NCI-H82 treated with DMSO at 0.1 percent for 48 hours (cell line): ENCODE measurements around the gene FILIP1.

Experiments used
- DNase-seq: peaks from one replicate; lab custom pipeline; 2025; ENCODE audit not compliant: unreplicated experiment; lab: John Stamatoyannopoulos, UW

FILIP1 gene

DNA sequence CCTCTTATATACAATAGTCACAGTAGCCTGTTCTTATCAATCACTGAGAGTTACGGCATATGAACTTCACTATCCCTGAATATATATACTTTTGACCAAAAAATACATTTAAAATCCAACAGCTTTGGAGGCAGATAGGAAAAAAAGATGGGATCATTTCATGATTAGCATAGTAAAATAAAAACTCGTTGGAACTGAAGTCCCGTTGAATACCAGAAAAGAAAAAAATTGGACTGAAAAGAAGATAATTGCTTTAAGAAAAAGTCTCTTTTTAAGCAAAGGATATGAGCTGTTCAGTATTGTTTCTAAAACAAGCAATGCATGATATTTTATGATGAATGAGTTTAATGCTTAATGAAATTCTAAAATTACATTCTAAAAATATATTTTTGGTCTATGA lies 4.4 kb upstream of the FILIP1 start:
- DNase-seq, result no peak

- DNase-seq, result no peak
These were observed 1.4 kb upstream of the FILIP1 start for GRCh38 chr6:75495011-75495410.

DNA sequence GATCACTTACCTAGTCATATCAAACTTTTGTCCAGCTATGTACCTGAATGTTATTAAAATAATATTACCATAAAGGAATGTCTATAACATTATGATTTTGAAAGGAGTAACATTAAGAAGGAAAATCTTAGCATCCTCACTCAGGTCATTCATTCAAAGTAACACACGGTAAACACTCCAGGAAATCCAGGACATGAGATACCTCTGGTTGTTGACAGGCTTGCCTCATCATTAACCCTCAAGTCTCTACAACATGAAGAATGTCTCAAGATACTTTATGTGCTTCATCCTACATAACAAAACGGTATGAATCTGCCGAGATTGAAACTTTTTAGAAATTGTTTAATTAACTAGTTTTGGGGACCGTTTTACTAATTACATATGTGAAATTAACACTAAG lies 690 bp upstream of the FILIP1 start:
- no peak for DNase-seq

DNA sequence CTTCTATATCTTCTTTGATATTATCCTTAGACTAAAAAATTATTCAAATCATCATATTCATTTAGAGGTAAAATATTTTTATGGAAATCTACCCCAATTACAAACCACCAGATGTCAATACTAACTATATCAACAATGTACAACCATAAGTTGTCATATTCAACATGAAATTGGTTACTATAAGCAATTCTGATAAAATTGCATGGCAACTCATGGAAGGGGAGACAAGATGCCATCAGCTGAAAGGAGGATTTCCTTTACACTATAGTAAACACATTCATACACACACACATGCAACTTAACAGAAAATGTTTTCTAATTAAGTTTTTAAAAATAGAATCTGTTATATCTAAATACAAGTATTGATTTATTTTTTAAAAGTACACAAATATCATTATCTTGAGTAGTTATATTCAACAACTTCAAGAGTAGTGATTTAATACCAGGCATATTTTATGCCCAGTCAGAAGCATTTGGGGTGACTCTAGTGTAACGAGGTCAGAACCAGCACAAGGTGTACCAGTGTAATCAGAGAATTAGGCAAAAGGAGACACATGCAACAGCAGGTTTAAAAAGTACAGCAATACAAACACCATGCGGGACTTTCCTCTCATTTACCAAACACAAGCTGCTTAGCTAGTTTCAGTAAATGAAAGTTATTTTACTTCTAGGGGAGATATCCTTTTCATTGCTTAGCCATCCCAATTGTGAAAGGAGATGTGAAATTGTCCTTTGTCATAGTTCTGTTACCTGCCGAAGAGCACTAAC lies 1.0 kb downstream of the FILIP1 start:
- DNase-seq, result no peak

DNA sequence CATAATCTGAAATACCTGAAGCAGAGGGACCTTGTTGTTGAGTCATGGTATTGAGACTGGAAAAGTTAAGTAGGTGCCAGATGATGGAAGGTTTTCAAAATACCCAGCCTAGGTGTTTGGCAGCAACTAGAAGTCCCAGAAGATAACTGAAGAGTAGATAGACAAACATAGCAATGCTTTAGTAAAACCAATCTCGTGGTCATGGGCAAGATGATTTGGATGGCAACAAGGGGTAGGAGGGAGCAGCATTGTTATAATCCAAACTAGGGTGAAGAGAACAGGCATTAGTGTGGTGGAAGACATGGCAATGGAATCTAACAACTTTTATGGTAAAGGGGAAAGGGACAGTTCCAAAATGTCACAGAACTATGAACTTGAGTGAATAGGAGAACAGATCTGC lies 2.3 kb downstream of the FILIP1 start:
- DNase-seq, result no peak

- no peak for DNase-seq
These were observed 2.9 kb downstream of the FILIP1 start for GRCh38 chr6:75490706-75491105.

DNA sequence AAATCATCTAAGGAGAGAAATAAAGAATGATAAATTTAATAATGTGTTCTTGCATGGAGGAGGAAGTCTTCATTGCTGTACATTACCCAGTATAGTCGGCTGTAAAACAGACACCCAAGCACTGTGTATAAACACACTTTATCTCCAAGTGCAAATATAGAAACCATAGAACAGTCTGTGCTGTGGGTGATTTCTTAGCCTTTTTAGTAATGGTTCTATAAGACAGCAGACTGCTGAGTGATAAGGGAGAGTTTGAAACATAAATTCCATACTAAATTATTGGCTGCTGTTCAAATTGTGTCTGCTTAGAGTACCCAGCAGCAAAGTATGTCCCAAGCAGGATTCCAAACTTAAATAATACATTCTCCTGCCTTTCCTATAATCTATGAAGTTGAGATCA lies 4.6 kb downstream of the FILIP1 start:
- no peak for DNase-seq

DNA sequence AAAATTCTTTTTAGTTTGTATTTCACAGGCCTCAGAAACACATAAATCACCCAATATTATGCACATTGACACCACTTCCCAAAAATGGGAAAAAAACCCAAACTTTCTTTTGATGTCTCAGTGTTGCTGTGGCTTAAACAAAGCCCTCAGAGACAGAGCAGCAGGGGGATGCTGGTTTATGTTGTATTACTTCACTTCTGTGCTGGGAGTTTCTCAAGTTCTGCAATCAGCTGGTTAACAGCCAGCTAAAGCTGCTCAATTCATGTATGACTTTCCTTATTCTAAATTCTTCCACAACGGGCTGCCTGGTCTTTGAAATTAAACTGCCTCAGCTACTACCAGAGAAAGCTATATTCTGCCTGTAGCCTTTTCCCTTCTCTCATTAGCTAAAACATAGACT lies 5.6 kb downstream of the FILIP1 start:
- no peak for DNase-seq

DNA sequence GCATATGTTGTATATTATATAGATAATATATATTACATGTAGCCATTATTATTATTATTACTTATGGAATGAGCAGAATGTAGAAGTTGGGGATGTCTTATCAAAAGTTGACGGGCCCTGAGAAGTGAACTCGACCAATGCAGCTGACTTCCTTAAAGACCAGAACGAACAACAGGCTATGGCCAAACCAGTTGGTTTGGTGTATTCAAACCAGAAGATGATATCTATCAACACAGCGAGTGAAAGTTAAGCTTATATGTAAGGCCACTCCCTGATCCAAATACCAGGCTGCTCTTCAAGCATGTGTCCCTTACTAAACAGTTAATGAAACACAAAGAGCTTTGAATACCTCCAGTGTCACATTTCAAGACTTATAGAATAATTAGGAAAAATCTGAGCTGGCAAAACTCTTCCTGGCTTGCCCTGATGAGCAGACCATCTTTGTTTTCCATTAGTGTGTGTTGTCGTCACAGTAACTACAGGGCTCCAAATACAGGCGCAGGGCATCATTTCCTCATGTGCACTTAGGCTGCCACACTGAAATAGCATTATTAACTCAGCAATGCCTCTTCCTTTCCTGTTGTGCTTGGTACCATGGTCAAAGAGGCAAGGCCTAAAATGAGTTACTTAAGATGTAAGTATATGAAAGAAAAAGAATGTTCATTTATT lies 6.6 kb downstream of the FILIP1 start:
- no peak for DNase-seq

- DNase-seq, result no peak
These were observed 9.1 kb downstream of the FILIP1 start for GRCh38 chr6:75484535-75484934.

GRCh38 chr6:75483136-75483952 lies 10.3 kb downstream of the FILIP1 start:
- no peak for DNase-seq

DNA sequence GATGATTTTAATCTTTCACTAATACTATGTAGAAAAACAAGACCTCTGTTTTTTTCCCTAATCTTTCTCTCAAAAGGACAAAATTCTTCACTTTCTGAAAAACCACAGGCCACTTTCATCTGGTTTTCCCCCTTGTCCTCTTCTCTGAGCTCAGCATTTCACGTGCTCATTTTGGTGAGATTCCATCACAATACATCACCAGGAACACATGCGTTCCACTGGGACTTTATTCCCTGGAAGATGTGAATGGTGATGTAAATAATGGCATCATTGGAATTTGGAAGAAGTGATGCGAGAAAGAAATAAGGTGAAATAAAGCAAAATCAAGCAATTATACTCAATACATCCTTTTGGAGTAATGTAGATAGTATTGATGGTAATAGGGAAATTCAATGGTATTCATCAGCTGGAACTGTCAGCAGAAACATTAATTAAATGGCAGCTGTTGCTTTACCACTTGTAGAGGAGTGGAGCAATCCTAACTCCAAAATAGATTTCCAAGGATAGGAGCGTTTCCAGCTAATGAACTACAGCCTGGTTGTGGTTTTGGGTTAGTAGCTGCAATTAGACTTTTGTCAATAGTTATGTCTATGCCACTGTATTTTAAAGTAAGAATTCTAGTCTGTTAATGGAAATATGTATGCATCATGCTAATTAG lies 11.5 kb downstream of the FILIP1 start:
- no peak for DNase-seq

DNA sequence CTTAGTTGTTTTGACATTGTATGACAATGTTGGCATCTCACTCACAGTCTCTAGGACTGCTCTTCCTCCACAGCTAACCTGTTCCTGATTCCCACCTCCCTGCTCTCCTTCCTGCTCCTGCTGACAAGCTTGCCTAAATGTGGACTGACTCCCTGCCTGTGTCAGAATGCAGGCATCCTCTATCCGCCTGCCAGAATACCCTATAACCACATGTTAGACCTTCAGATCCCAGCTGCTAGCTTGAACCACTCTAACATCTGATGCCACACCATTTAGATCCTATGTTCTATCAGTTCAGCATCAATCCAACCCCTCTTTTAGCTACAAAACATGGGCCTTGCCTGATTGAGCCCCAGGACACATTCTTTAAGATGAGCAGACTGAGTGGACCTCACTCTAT lies 12.2 kb downstream of the FILIP1 start:
- DNase-seq, result no peak

DNA sequence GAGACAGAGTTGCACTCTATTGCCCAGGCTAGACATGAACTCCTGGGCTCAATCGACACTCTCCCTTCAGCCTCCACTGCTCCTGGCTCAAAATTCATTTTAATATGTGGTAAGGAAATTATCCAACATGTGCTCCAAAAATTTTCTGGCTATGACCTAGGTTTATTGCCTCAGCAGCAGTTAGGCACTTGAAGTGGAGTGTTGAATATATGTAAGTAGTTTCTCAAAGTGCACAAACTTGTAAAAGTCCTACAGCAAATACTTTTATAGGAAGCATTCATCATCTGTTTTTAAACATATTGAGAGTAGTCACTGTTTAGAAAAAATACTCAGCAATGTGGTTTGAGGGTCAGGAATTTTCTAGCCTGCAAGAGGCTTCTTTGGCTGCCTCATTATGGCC lies 13.2 kb downstream of the FILIP1 start:
- DNase-seq, result no peak

DNA sequence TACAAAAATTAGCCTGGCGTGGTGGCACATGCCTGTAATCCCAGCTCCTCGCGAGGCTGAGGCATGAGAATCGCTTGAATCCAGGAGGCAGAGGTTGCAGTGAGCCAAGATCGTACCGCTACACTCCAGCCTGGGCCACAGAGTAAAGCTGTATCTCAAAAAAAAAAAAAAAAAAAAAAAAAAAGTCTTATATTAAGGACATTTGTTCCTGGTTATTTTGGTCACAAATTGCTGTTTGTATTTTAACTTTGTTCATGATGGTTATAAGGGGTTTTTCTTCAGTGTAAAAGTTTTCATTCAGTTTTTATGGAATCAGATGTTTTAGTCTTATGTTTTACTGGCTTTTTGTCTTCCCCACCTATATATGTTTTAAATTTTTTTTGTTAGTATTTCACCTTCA lies 13.9 kb downstream of the FILIP1 start:
- DNase-seq, result no peak

DNA sequence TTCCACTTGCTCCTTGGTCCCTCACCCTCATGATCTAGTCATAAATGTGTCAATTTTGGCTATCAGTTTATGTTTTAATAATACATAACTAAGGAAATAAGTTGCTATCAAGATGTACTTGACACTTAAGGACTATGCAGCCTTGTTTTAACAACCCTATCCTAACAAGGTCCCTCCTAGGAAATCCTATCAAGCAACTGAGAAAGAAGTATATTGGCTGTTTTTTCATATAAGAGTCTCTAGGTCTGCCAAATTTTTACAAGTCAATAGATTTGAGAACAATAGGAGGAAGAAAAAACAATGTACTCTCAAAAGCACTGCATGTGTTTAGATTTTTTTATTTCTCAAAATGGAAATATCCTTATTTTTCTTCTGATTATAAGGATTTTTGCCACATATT lies 14.7 kb downstream of the FILIP1 start:
- no peak for DNase-seq

DNA sequence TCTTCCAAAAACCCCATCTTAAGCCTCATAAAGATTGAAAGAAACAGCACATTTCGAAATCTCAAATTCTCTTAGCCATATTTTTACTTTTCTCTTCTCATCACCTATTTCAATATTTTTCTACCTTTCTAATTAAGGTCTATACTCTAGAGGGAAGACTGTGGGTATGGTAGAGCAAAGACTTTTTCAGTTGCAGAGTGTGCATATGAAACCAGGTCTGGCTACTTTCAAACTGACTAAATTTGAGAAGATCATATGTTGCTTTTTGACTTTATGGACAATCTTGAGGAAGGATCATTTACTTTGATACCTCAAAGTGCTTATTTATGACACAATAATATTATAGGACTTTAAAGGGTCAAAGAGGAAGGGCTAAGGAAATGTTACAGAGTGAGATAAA lies 20.7 kb downstream of the FILIP1 start:
- no peak for DNase-seq

- no peak for DNase-seq
These were observed 25.6 kb downstream of the FILIP1 start for GRCh38 chr6:75467966-75468365.

- DNase-seq, result no peak
These were observed 26.3 kb downstream of the FILIP1 start for GRCh38 chr6:75467284-75467683.

GRCh38 chr6:75466636-75467035 lies 27.0 kb downstream of the FILIP1 start:
- no peak for DNase-seq

- DNase-seq, result no peak
These were observed 29.7 kb downstream of the FILIP1 start for GRCh38 chr6:75463908-75464307.
